Measurements from ENCODE around the gene MAML2.

Gene MAML2

GRCh38 chr11:96147906-96148486 lies 195.0 kb downstream of the MAML2 start:
- DNase-seq: no peak

DNA sequence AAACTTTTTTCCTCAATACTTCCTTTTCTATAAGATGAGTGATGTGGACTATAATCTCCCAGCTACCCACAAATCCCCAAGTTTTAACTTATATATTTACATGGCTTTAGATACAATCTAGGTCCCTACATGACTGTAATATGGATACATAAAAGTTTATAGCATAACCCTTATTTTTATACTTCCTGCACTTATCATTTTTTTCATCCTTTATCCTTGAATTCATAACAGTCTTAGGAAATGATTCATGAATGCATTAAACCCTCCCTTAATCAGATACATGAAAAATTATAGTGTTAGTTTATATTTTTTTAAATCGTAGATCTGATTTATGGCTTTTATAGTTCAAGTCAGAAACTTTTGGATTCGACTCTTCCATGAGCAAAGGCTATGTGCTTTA lies 195.8 kb downstream of the MAML2 start:
- DNase-seq: no peak

DNA sequence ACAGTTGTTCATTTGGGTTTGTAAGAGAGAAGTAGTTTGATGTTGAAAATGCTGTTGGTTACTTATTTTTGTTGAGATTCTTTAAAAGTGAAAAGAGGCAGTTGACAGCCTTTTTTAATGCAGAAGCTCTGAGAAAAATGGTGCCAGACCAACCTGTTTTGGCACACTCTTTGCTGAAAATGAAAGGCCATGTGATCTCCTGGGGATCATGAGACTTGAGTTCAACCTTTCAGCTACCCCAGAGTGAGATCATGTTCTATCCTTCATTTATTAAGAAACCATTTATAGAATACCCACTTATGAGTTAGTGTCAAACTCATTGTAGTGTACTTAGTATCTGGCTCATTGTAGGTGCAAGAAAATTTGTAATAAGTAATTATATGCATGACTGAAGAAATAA lies 196.2 kb downstream of the MAML2 start:
- no peak for DNase-seq

DNA sequence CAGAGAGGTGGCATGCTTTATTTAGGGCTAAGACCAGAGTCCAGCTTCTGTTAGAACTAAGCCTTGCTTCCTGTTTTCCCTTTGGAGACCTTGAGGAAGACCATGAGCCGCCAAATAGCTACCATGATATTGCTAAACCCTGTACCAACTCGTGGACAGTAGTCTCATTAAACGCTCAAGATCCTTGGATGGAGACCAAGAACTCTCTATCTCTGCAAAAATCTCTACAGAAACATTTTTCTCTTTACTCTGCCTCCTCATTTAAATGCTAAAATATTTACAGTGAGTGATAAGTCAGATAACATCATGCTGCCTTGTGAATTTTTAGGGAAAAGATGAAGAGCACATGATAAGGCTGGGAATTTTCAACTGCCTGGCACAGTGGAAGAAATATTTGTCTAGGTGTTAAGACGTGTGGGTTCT lies 197.8 kb downstream of the MAML2 start:
- no peak for DNase-seq

DNA sequence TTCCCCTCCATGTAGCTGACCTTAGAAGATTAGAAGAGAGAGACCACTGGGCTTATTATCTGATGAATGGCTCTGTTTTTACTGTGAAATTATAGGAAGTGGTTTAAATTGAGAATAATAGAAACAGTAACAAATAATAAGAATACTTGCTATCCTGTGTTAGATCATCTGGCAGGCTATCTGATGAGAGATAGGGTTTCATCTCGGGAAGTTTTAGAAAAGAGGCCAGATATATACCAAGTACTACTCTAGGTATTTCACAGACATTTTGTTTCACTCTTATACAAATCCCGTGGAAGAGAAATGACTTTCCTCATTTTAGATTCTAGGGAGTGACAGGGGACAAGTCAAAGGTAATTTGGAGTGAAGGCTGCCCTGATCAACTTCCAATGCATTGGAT lies 198.4 kb downstream of the MAML2 start:
- DNase-seq: no peak

GRCh38 chr11:96143041-96143521 lies 199.9 kb downstream of the MAML2 start:
- DNase-seq: no peak

- DNase-seq: no peak
Measured at GRCh38 chr11:96141626-96142025, 201.4 kb downstream of the MAML2 start.

DNA sequence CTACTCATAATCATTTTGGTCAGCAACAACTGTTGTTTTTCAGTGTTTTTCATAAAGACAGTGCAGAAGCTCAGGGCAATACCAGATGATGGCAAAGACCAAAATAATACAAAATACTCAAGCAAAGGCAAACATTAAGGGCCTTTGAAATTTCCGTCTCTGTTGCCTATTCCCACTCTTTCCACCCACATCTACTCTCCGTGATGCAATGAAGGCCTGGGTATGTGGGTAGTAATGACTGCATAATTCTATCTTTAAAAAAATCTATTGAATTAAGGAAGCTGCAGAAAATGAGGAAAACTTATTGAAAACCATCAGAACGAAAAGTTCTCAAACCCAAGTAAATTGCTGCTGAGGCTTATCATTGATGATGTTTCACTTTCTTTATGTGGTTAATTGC lies 203.3 kb downstream of the MAML2 start:
- no peak for DNase-seq

GRCh38 chr11:96137373-96137772 lies 205.6 kb downstream of the MAML2 start:
- DNase-seq: no peak

DNA sequence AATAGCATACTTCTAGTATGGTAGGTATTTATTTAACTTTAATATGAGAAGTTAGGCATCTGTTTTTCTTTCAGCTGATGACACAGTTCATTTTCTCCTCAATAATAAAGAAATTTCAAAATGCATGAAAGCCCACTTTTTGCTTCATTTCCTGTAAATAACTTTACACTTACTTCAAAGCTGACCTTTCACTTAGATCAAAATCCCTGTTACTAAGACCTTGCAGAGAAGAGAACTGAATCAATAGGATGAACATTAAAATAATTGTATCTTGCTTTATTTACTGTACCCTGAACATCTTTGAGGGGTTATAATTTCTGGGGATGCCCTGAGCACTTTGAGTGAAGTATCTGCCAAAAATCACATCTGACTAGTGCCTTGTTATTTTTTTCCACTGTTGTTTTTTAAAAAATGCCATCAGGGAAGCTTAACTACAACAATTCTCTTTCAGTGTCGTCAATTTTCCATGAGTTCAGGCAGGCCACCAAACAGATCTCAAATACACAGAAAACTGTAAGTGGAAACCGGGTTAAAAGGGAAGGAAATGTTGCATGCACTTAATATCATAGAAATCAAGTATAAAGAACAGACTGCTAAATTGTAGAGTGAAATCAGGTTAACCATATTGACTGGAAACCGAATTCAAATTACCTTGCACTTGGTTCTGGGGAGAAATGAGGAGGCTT lies 206.2 kb downstream of the MAML2 start:
- DNase-seq: no peak

DNA sequence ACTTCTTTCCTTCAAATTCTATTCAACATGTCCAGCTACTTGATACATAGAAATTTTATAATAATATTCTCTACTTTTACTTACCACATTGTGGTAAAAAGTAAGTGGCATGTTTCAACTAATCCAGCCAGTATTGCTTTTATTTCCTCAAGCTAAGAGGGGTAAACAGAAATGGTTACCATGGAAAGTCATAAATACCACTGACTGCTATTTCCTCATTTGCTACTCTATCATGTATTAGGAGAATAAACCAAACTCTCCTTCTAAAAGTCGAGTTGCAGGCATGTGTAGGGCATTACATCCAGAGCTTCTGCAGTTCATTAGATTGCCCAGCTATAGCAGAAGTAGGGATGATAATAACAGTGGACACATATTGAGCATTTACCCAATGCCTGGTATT lies 208.4 kb downstream of the MAML2 start:
- DNase-seq: no peak

DNA sequence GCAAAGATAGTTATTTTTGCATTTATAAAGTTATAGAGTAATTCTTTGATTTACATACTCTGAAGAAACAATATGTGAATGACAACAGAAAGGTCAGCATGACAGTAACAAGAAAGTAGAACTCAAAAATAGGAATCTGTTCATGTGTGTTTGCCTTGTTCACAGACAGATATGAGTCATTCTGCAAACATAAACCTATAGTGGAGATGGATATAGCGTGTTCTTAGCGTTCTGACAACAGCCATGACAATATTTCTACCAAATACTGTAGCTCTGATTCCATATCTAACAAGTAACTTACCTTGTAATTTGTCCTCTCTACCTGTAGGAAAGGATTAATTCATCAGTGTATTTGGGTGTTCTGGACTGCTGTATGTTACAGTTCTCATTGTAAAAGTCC lies 210.6 kb downstream of the MAML2 start:
- no peak for DNase-seq

DNA sequence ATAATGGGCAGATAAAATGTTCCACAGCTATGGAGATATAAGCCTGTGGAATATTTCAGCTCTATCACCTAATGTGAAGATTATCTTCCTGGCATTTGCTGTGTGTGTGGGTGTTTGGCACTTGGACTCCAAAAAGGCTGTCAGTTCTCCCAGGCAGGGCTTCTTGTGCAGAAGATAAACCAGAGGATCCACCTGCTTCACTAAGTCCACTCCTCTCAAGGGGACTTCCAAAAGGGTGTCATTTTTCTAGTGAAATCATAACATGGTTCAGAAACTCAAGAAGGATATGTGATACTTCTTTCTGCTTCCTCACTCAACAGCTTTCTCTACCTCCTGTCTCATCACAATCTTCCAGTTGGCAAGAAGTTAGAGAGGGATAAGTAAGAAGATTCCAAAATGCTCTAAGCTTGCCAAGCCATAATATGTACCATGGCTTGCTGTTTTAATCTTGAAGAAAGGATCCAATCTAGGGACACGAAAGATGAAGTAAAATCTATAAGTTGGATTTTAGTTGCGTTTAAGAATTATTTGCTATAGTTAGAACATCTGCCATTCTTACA lies 212.9 kb downstream of the MAML2 start:
- no peak for DNase-seq

DNA sequence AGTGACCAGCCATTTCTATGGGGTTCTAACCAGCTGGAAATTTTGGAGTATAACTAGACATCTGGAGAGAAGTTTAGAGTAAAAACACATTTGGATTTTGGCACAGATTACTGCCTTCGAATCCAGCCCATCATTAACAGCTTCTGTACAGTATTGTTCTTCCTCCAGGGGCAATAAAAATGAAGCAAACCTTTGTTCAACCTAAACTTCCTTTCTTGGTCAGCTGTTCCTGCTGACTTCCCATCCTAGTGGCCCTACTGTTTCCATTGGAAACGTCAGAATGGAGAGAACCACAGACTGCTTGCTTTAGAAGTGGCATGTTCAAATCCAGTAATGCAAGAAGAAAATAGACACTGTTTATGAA lies 215.4 kb downstream of the MAML2 start:
- no peak for DNase-seq

DNA sequence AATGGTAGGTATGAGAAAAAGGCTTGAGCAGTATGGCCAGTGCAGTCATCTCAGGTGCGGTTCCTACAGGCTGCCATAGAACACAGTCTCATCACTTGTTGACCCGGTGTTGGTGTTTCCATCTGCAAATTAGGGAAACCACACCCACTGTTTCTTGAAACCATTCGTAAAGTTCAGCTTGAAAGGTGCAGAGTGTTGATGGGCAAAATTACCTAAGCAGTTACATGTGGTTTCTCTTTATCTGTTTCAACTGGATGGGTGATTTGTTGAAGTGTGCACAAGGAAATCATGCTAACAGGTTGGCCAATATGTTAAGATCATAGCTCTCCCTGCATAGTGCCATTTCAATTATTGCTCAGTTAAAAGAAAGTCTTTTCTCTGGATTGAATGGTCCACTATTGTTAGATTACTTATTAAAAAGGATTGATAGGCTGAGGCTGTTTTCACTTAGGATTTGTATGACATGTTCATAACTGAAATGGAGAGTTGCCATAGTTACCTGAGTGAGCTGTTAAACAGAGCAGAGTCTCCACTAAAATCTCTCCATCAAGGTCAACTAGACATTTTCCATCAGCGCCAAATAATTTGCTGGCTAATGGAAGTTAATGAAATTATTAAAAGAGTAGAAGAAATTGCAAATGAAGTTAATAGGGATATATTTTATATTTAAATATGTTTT lies 215.9 kb downstream of the MAML2 start:
- no peak for DNase-seq

DNA sequence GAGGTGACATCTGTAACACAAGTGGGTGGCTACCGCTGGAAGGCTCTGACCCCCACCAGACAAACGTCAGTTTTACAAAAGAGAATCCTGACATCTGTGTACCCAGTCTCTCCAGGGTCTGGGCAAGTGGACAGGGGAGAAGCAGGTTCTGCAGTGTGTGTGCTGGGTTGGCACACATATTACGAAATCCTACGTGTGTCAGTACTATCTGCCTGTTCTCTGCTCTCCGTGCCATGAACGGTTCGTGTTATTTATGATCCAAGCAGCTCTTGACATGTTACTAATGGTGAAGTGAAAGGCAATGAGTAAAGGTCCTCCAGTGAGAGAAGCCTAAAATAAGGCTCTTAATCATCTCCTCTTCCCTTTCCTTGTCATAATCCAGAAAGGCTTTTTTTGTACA lies 217.6 kb downstream of the MAML2 start:
- no peak for DNase-seq

DNA sequence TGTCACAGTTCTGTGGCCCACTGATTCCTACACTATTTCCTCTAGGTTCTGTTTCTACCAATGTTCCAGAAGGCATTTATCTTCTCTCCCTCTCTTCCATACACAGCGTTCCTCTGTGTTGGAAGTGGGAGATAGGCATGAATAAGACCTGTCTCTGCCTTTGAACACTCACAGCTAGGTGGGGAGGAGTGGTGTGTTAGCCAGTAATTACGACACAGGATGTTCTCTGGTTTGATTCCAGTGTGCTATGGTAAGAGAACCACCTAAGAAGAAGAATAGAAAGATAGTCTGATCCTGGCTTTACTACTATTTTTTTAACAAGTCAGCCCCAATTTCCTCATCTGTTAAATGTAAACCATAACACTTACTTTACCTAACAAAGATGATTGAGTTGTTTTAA lies 218.8 kb downstream of the MAML2 start:
- DNase-seq: no peak

DNA sequence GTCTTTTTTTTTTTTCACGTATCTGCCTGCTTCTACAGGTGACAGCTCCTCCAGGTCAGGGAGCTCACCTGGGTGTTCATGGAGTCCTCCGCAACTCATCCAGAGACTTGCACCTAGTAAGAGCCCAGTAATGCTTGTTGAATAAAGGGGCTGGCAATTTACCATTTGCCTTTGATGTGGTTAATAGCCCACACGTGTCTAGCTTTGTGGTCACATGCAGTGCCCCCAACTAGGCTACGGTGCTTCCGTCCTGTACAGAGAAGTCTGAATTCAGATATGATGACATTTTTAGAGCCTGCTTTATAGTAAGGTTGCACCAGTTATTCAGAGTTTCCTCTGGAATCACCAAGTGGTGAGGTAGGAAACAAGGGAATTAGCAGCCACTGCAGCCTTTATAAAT lies 219.7 kb downstream of the MAML2 start:
- DNase-seq: no peak

DNA sequence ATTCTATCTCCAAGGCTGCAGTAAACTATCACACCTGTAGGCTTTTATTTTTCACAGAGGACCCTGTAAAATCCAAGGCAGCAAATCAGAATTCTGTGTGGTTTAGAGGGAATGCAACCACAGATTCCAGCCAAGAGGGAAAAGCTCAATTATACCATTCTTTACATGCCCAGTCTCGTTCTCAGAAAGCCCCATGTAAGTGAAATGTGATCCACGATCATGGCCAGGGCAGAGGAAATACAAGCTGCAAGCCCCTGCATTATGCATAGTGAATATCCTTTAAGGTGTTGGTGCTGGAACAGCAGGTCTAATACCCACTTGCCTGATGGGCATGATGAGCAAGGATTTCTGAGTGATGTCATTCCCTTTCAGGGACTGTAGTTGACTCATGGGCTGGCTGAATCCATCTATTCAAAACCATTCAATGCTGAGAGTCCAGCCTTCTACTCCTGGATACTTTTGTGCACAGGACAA lies 220.4 kb downstream of the MAML2 start:
- DNase-seq: no peak

DNA sequence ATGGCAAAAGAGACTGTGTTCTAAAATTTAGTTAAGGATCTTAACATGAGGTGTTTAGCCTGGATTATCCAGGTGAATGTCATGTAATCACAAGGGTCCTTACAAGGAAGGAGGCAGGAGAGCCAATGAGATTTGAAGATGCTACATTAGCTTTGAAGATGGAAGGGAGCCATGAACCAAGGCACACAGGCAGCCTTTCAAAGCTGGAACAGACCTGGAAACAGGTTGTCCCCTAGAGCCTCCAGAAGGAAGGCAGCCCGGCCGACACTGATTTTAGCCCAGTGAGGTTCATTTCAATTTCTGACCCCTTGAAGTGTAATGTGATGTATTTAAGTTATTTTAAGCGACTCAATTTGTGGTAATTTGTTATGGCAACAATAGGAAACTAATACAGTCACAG lies 223.8 kb downstream of the MAML2 start:
- DNase-seq: no peak

- DNase-seq: no peak
Measured at GRCh38 chr11:96116376-96116775, 226.6 kb downstream of the MAML2 start.

GRCh38 chr11:96114178-96115064 lies 228.6 kb downstream of the MAML2 start:
- no peak for DNase-seq

DNA sequence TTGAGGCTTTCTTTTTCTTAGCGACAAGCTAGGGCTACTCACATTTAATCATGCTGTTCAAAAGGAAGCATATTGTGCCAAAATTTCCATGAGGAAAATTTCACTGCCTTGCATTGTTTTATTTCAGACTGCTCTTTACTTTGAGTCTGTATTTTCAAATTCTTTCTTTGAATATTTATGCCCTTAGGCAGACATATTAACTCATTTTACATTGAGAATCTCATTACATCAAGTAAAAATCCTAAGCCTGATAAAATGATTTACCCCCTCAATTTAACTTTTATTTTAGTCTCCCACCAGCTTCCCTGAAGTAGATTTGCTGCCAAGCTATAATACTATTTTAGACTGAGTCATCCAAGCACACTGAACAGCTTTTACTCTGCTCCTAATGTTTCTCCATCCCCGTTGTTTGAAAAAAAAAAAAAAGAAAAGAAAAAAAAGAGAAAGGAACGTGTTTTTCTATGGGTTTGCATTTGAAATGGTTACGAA lies 229.8 kb downstream of the MAML2 start:
- no peak for DNase-seq
